SJSA1 (cell line): ENCODE data around the gene ATP6V0A1. TPM values are rescaled to one million over a fixed set of nuclear protein-coding genes. Genes with fewer than 3 reads are reported as not detected.
A peak's percentile ranks its signal among the peaks of the same experiment; 100 is the strongest.

Experiments
- DNase-seq, 2 experiments: peaks; one replicate each; pipeline ENCODE4 v3.0.0-alpha.2; 2015 to 2020; ENCODE audit warnings: low spot score in 2 of 2, low read depth in 1 of 2
- H3K27ac ChIP-seq: fragments of 250-450 bp; sonication (Bioruptor Pico); 2 replicates; pipeline ENCODE4 v1.5.1; 2020; ENCODE audit warnings: mild to moderate bottlenecking, moderate library complexity
- H3K27me3 ChIP-seq: fragments of 250-450 bp; sonication (Bioruptor Pico); replicated peaks from 2 replicates; pipeline ENCODE4 v1.5.1; 2020; ENCODE audit warnings: mild to moderate bottlenecking, moderate library complexity
- H3K36me3 ChIP-seq: fragments of 250-450 bp; sonication (Bioruptor Pico); 2 replicates; pipeline ENCODE4 v1.5.1; 2020; ENCODE audit warnings: mild to moderate bottlenecking
- H3K4me1 ChIP-seq: fragments of 250-450 bp; sonication (Bioruptor Pico); replicated peaks from 2 replicates; pipeline ENCODE4 v1.6.1; 2021; ENCODE audit warnings: mild to moderate bottlenecking
- H3K4me3 ChIP-seq: fragments of 250-450 bp; sonication (Bioruptor Pico); 2 replicates; pipeline ENCODE4 v1.5.1; 2020; ENCODE audit warnings: mild to moderate bottlenecking
- H3K9me3 ChIP-seq: fragments of 250-450 bp; sonication (Bioruptor Pico); replicated peaks from 2 replicates; pipeline ENCODE4 v1.5.1; 2020; ENCODE audit warnings: mild to moderate bottlenecking
- total RNA-seq: library from RNA; depleted of rRNA; stranded (reverse); fragments of >200 nt; shearing (Covaris generic); gene quantifications from 2 replicates; pipeline ENCODE4 v1.2.3, GENCODE V29; 2014

The ATP6V0A1 gene
- total RNA-seq, 1 experiment from 2014 or later, result 14.8 TPM

GRCh38 chr17:42522263-42522790, 63.6 kb downstream of the ATP6V0A1 start:
- no peaks in the 10 kb centered on the region for H3K9me3 ChIP-seq
- no peak overlapping the region for H3K4me3 ChIP-seq
- peaks cover 13% of the 10 kb centered on the region for H3K36me3 ChIP-seq
- no peaks in the 10 kb centered on the region for H3K27me3 ChIP-seq
- DNase-seq, result no peak
- peak overlapping the region; percentile 99; the same call in 1 of the 2 replicates for H3K27ac ChIP-seq
- peaks cover 70% of the 10 kb centered on the region for H3K4me1 ChIP-seq

GRCh38 chr17:42522798-42523278, 64.2 kb downstream of the ATP6V0A1 start:
- peaks cover 67% of the 10 kb centered on the region for H3K4me1 ChIP-seq
- peaks cover 11% of the 10 kb centered on the region for H3K36me3 ChIP-seq
- H3K27me3 ChIP-seq, result no peaks in the 10 kb centered on the region
- no peak overlapping the region for H3K4me3 ChIP-seq
- H3K27ac ChIP-seq, result no peak overlapping the region
- no peak for DNase-seq
- no peaks in the 10 kb centered on the region for H3K9me3 ChIP-seq

DNA sequence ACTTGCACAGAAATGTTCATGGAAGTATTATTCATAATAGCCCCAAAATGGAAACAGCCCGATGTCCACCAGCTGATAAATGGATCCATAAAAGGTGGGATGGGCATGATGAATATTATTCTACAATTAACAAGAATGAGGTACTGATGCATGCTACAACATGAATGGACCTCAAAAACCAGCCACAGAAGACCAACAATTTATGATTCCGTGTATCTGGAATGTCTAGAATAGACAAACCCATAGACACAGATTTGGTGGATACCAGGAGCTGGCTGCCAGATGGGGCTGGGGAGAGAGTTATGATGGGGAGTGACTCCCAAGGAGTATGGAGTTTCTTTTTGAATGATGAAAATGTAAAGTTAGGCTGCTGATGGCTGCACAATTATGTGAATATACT, 66.5 kb downstream of the ATP6V0A1 start:
- Histone ChIP-seq H3K27me3 (no peaks in the 10 kb centered on the region), H3K36me3 (peaks cover 10% of the 10 kb centered on the region; the same call in 1 of the 2 replicates), H3K4me3 (no peak overlapping the region), H3K9me3 (no peaks in the 10 kb centered on the region), H3K4me1 (peaks cover 48% of the 10 kb centered on the region), H3K27ac (no peak overlapping the region)
- no peak for DNase-seq

DNA sequence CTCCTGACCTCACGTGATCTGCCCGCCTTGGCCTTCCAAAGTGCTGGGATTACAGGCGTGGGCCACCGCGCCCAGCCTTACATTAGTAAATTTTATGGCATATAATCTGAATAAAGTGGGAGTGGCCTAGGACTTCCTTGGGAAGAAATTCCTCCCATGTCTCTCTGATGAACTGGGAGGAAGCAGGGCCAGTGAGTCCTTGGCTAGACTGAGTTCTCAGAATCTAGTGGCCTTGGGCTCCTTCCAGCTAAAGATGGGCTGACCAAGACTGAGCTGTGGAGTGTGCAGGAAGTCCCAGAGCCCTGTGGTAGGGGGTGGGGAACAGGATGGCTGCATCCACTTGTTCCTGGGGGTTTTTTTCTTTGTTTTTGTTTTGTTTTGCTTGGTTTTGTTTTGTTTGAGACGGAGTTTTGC, 67.4 kb downstream of the ATP6V0A1 start:
- H3K36me3 ChIP-seq, result peaks cover 10% of the 10 kb centered on the region; the same call in 1 of the 2 replicates
- no peaks in the 10 kb centered on the region for H3K27me3 ChIP-seq
- H3K4me3 ChIP-seq, result no peak overlapping the region
- peaks cover 46% of the 10 kb centered on the region for H3K4me1 ChIP-seq
- DNase-seq, result no peak
- no peak overlapping the region for H3K27ac ChIP-seq
- no peaks in the 10 kb centered on the region for H3K9me3 ChIP-seq

- Histone ChIP-seq H3K4me3 (no peak overlapping the region), H3K27me3 (no peaks in the 10 kb centered on the region), H3K9me3 (no peaks in the 10 kb centered on the region), H3K36me3 (no peaks in the 10 kb centered on the region), H3K27ac (no peak overlapping the region), H3K4me1 (peaks cover 43% of the 10 kb centered on the region)
- DNase-seq, result no peak
Measured at GRCh38 chr17:42527932-42528331, 69.3 kb downstream of the ATP6V0A1 start.

- no peaks in the 10 kb centered on the region for H3K9me3 ChIP-seq
Measured at GRCh38 chr17:42529061-42529460, 70.4 kb downstream of the ATP6V0A1 start.

DNA sequence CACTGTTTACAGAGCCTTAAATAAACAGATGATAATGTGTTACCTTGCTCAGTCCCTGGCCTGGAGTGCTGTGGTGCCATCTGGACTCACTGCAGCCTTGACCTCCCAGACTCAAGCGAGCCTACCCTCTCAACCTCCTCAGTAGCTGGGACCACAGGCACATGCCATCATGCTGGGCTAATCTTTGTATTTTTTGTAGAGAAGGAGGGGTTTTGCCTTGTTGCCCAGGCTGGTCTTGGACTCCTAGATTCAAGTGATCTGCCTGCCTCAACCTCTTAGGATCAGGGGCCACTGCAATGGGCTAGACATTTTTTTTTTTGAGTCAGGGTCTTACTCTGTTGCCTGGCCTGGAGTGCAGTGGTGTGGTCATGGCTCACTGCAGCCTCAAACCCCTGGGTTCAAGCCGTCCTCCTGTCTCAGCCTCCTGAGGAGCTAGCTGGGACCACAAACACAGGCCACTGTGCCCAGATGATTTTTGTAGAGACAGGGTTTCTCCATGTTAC, 72.3 kb downstream of the ATP6V0A1 start:
- H3K4me1 ChIP-seq, result peaks cover 47% of the 10 kb centered on the region
- no peaks in the 10 kb centered on the region for H3K9me3 ChIP-seq
- no peaks in the 10 kb centered on the region for H3K27me3 ChIP-seq
- H3K36me3 ChIP-seq, result no peaks in the 10 kb centered on the region; the same call in 1 of the 2 replicates
- DNase-seq, result no peak
- H3K4me3 ChIP-seq, result no peak overlapping the region
- H3K27ac ChIP-seq, result no peak overlapping the region

More at GRCh38 chr17:42529061-42529460, 70.4 kb downstream of the ATP6V0A1 start:
- Histone ChIP-seq H3K4me1 (peaks cover 43% of the 10 kb centered on the region), H3K4me3 (no peak overlapping the region), H3K27me3 (no peaks in the 10 kb centered on the region), H3K27ac (no peak overlapping the region), H3K36me3 (no peaks in the 10 kb centered on the region)
- no peak for DNase-seq

- Histone ChIP-seq H3K4me1 (peaks cover 47% of the 10 kb centered on the region), H3K9me3 (no peaks in the 10 kb centered on the region), H3K4me3 (peak overlapping the region; percentile 53), H3K36me3 (no peaks in the 10 kb centered on the region; the same call in 1 of the 2 replicates), H3K27me3 (no peaks in the 10 kb centered on the region), H3K27ac (no peak overlapping the region)
- peak in 1 of 2 experiments; percentile 46 for DNase-seq
Measured at GRCh38 chr17:42531455-42532354, 73.0 kb downstream of the ATP6V0A1 start.

GRCh38 chr17:42535155-42536047, 76.7 kb downstream of the ATP6V0A1 start:
- H3K4me1 ChIP-seq, result peaks cover 40% of the 10 kb centered on the region
- H3K9me3 ChIP-seq, result no peaks in the 10 kb centered on the region
- peak overlapping the region; percentile 46 for H3K27ac ChIP-seq
- DNase-seq, result no peak
- H3K4me3 ChIP-seq, result peak overlapping the region; percentile 92
- H3K27me3 ChIP-seq, result no peaks in the 10 kb centered on the region
- peaks cover 26% of the 10 kb centered on the region for H3K36me3 ChIP-seq

DNA sequence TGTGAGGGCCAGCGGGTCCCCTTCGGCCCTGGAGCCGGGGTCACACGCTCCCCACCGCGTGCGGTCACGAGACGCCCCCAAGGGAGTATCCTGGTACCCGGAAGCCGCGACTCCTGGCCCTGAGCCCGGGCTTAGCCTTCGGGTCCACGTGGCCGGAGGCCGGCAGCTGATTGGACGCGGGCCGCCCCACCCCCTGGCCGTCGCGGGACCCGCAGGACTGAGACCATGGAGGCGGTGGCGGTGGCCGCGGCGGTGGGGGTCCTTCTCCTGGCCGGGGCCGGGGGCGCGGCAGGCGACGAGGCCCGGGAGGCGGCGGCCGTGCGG, 77.3 kb downstream of the ATP6V0A1 start, which contains the start of gene NAGLU:
Gene NAGLU (plus strand): TSS at position 194 of the 324 bp plus-strand sequence. CDS start 32 bp downstream, at position 226.
- Histone ChIP-seq H3K27ac (peak within 1 kb of the TSS; percentile 46), H3K4me1 (peaks cover 36% of the 10 kb centered on the region), H3K36me3 (peaks cover 26% of the 10 kb centered on the region), H3K4me3 (peak within 1 kb of the TSS; percentile 92), H3K27me3 (no peaks in the 10 kb centered on the region), H3K9me3 (no peaks in the 10 kb centered on the region)
- peak; percentile 80 to 94 for DNase-seq

DNA sequence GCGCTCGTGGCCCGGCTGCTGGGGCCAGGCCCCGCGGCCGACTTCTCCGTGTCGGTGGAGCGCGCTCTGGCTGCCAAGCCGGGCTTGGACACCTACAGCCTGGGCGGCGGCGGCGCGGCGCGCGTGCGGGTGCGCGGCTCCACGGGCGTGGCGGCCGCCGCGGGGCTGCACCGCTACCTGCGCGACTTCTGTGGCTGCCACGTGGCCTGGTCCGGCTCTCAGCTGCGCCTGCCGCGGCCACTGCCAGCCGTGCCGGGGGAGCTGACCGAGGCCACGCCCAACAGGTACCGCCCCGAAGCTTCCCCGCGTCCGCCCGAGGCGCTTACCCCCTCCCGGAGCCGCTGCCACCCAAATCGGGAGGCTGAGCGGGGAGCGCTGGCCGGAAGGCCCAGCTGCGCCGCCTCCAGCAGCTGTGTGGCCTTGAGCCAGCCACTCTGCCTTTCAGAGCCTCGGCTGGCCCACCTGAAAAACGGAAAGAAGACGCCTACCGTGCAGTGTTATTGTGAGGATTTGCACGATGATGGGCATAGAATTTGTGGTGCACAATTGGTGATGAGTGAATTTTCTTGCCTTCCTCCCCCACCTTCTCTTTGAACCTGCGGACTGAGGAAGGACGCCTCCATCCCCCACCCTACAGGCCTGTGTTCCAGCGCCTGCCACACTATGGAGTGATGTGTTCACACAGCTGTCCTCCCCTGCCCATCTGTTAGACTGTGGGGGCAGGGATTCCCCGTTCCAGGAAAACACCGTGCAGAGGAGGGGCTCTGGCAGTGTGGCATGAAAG, 77.9 kb downstream of the ATP6V0A1 start:
- Histone ChIP-seq H3K27me3 (no peaks in the 10 kb centered on the region), H3K9me3 (no peaks in the 10 kb centered on the region), H3K4me1 (peaks cover 31% of the 10 kb centered on the region), H3K4me3 (peak overlapping the region; percentile 92), H3K27ac (peak overlapping the region; percentile 46), H3K36me3 (peaks cover 30% of the 10 kb centered on the region)
- peak; percentile 75 to 91 for DNase-seq

DNA sequence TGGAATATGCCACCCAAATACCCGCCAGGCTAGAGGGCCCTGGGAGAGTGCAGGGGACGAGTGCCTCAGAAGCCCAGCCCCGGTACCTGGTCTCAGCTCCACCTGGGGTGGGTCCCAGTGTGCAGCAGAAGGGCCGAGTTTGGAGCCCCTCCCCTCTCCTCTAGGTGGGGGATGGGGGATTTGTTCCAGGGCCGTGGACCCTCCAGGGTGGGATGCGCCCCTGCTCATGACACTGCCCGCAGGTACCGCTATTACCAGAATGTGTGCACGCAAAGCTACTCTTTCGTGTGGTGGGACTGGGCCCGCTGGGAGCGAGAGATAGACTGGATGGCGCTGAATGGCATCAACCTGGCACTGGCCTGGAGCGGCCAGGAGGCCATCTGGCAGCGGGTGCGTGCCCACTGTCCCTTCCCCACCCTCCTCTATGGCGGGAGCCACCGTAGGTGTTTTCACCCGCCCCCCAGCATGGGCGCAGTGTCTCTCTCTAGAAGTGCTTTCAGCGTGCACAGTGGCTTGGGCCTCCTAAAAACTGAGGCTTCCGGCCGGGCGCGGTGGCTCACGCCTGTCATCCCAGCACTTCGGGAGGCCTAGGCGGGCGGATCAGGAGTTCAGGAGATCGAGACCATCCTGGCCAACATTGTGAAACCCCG, 78.6 kb downstream of the ATP6V0A1 start:
- H3K4me1 ChIP-seq, result peaks cover 25% of the 10 kb centered on the region
- H3K27ac ChIP-seq, result no peak overlapping the region
- DNase-seq, result no peak

More for the DNA sequence above, 78.6 kb downstream of the ATP6V0A1 start:
- H3K9me3 ChIP-seq, result no peaks in the 10 kb centered on the region
- no peaks in the 10 kb centered on the region for H3K27me3 ChIP-seq
- peak overlapping the region; percentile 92 for H3K4me3 ChIP-seq
- peaks cover 36% of the 10 kb centered on the region for H3K36me3 ChIP-seq
